H1 (cell line): Measurements from ENCODE around the gene GNAI1. TPM values are rescaled to one million over a fixed set of nuclear protein-coding genes. Genes with fewer than 3 reads are reported as not detected.

Source experiments
- CTCF ChIA-PET: fragments of 300-600 bp; sonication (Branson Sonifier 250); formaldehyde crosslinking; loops from one replicate; lab custom pipeline; 2021; ENCODE audit not compliant: partially characterized antibody; lab: Charles Lee
- POLR2A ChIA-PET: fragments of 300-600 bp; sonication (Branson Sonifier 250); formaldehyde crosslinking; loops from one replicate; lab custom pipeline; 2021; ENCODE audit warnings: inconsistent platforms; ENCODE audit not compliant: partially characterized antibody; lab: Charles Lee
- DNase-seq, 2 experiments: peaks; one replicate each; pipeline versions ENCODE4 v3.0.0 to v3.0.0-alpha.2; 2010 to 2022; ENCODE audit warnings: low spot score in 2 of 2, low read depth in 1 of 2, mixed read lengths in 1 of 2
- FAIRE-seq: peaks from 2 replicates; lab custom pipeline; 2011; peaks lifted over from hg19 to GRCh38; lab: Jason Lieb, UNC
- H2AFZ ChIP-seq: 2 replicates; pipeline ENCODE4 v1.8.1; 2012; ENCODE audit warnings: low read length, inconsistent platforms
- H2AK5ac ChIP-seq: 2 replicates; pipeline ENCODE4 v1.6.1; 2013; ENCODE audit warnings: low read depth, low read length
- H2BK120ac ChIP-seq: replicated peaks from 2 replicates; pipeline ENCODE3; 2013; ENCODE audit warnings: low read depth, low read length, inconsistent platforms
- H2BK12ac ChIP-seq: 2 replicates; pipeline ENCODE4 v1.6.1; 2013; ENCODE audit warnings: low read depth, low read length
- H2BK15ac ChIP-seq: 2 replicates; pipeline ENCODE4 v1.6.1; 2013; ENCODE audit warnings: low read length
- H2BK20ac ChIP-seq: 2 replicates; pipeline ENCODE4 v1.6.1; 2013; ENCODE audit warnings: low read length
- H2BK5ac ChIP-seq: 2 replicates; pipeline ENCODE4 v1.6.1; 2013; ENCODE audit warnings: low read depth, low read length
- H3K14ac ChIP-seq: 2 replicates; pipeline ENCODE4 v1.6.1; 2013; ENCODE audit warnings: inconsistent platforms; ENCODE audit not compliant: insufficient read length
- H3K18ac ChIP-seq: 2 replicates; pipeline ENCODE4 v1.6.1; 2013; ENCODE audit warnings: low read length; ENCODE audit errors: extremely low read depth
- H3K23ac ChIP-seq: 2 replicates; pipeline ENCODE4 v1.6.1; 2013; ENCODE audit warnings: inconsistent platforms; ENCODE audit not compliant: insufficient read length
- H3K23me2 ChIP-seq: 2 replicates; pipeline ENCODE4 v1.6.1; 2013; ENCODE audit warnings: low read depth, low read length
- H3K27ac ChIP-seq: 2 replicates; pipeline ENCODE4 v1.6.1; 2011; ENCODE audit warnings: low read depth, low read length, inconsistent platforms
- H3K27me3 ChIP-seq, 4 experiments: replicated peaks in 1 of 4; 1 replicate in 1 of 4; 2 replicates in 3 of 4; pipeline versions ENCODE4 v1.6.1 to v1.8.1; 2011 to 2013; ENCODE audit warnings: low read length in 3 of 4, mild to moderate bottlenecking in 3 of 4, inconsistent platforms in 2 of 4, mixed read lengths in 2 of 4, moderate library complexity in 1 of 4; ENCODE audit not compliant: control insufficient read depth in 3 of 4, insufficient read depth in 3 of 4; ENCODE audit errors: extremely low read depth in 1 of 4
- H3K36me3 ChIP-seq, 4 experiments: 2 replicates each; pipeline versions ENCODE4 v1.6.1 to v1.8.1; 2011 to 2013; ENCODE audit warnings: mild to moderate bottlenecking in 4 of 4, low read length in 3 of 4, moderate library complexity in 2 of 4, control low read depth in 1 of 4, inconsistent platforms in 1 of 4; ENCODE audit not compliant: insufficient read depth in 4 of 4, control insufficient read depth in 2 of 4
- H3K4ac ChIP-seq: replicated peaks from 2 replicates; pipeline ENCODE3; 2013; ENCODE audit warnings: low read length, low read depth, mixed read lengths, inconsistent platforms; ENCODE audit not compliant: insufficient read length
- H3K4me1 ChIP-seq, 4 experiments: replicated peaks in 1 of 4; 1 replicate in 1 of 4; 2 replicates in 3 of 4; pipeline versions ENCODE4 v1.6.1 to v1.8.1; 2011 to 2013; ENCODE audit warnings: low read length in 3 of 4, inconsistent platforms in 2 of 4, mixed read lengths in 1 of 4; ENCODE audit not compliant: insufficient read depth in 4 of 4, control insufficient read depth in 3 of 4
- H3K4me2 ChIP-seq, 2 experiments: 2 replicates each; pipeline versions ENCODE4 v1.6.1 to v1.8.1; 2011 to 2013; ENCODE audit warnings: low read depth in 2 of 2, low read length in 2 of 2, control low read depth in 1 of 2, inconsistent platforms in 1 of 2, mild to moderate bottlenecking in 1 of 2; ENCODE audit not compliant: insufficient read depth in 1 of 2
- H3K4me3 ChIP-seq, 4 experiments: fragments of 200-600, 300-600 bp in 1 of 4; sonication (generic), shearing (Covaris generic), sonication (Bioruptor Twin) in 1 of 4; 2 replicates each; pipeline versions ENCODE4 v1.5.1 to v1.8.1; 2011 to 2016; ENCODE audit warnings: low read length in 4 of 4, low read depth in 3 of 4, control low read depth in 2 of 4, inconsistent platforms in 2 of 4, mild to moderate bottlenecking in 2 of 4, mixed read lengths in 1 of 4, moderate library complexity in 1 of 4; ENCODE audit not compliant: insufficient read depth in 2 of 4; ENCODE audit errors: extremely low read depth in 1 of 4
- H3K56ac ChIP-seq: replicated peaks from 2 replicates; pipeline ENCODE3; 2013; ENCODE audit warnings: low read depth, mild to moderate bottlenecking, mixed read lengths, low read length, inconsistent platforms; ENCODE audit not compliant: insufficient read length
- H3K79me1 ChIP-seq: 2 replicates; pipeline ENCODE4 v1.6.1; 2013; ENCODE audit warnings: low read depth, low read length, control low read depth
- H3K79me2 ChIP-seq, 2 experiments: 2 replicates each; pipeline versions ENCODE4 v1.6.1 to v1.8.1; 2012 to 2013; ENCODE audit warnings: low read length in 2 of 2, mild to moderate bottlenecking in 2 of 2, inconsistent platforms in 1 of 2; ENCODE audit not compliant: insufficient read depth in 2 of 2, control insufficient read depth in 1 of 2
- H3K9ac ChIP-seq, 4 experiments: replicated peaks in 1 of 4; 1 replicate in 1 of 4; 2 replicates in 3 of 4; pipeline versions ENCODE4 v1.6.1 to v1.8.1; 2011 to 2013; ENCODE audit warnings: low read depth in 3 of 4, low read length in 3 of 4, control low read depth in 2 of 4, mild to moderate bottlenecking in 2 of 4, moderate library complexity in 2 of 4, inconsistent platforms in 1 of 4; ENCODE audit errors: extremely low read depth in 1 of 4
- H3K9me3 ChIP-seq, 2 experiments: 2 replicates each; pipeline versions ENCODE4 v1.6.1 to v1.8.1; 2012 to 2013; ENCODE audit warnings: mild to moderate bottlenecking in 2 of 2, moderate library complexity in 2 of 2, control low read depth in 1 of 2, inconsistent platforms in 1 of 2, low read depth in 1 of 2, low read length in 1 of 2, mixed read lengths in 1 of 2; ENCODE audit not compliant: insufficient read depth in 2 of 2
- H4K20me1 ChIP-seq, 2 experiments: replicated peaks in 1 of 2; 2 replicates each; pipeline versions ENCODE3 to v1.8.1; 2011 to 2013; ENCODE audit warnings: inconsistent platforms in 2 of 2, low read length in 2 of 2, mild to moderate bottlenecking in 1 of 2; ENCODE audit not compliant: insufficient read depth in 2 of 2, control insufficient read depth in 1 of 2
- H4K5ac ChIP-seq: 2 replicates; pipeline ENCODE4 v1.6.1; 2013; ENCODE audit warnings: low read length, low read depth, mixed read lengths, inconsistent platforms; ENCODE audit not compliant: insufficient read length
- H4K8ac ChIP-seq: 2 replicates; pipeline ENCODE4 v1.8.0; 2013; ENCODE audit warnings: mild to moderate bottlenecking, moderate library complexity, low read length, inconsistent platforms; ENCODE audit not compliant: insufficient read depth; ENCODE audit errors: extremely low read depth
- H4K91ac ChIP-seq: replicated peaks from 2 replicates; pipeline ENCODE3; 2013; ENCODE audit warnings: low read length, mixed read lengths, inconsistent platforms; ENCODE audit not compliant: insufficient read length
- BCL11A ChIP-seq, 2 experiments: IDR thresholded peaks; one replicate each; pipeline ENCODE4 v1.6.1; 2011; ENCODE audit warnings: low read depth in 2 of 2, low read length in 2 of 2, mild to moderate bottlenecking in 2 of 2
- NANOG ChIP-seq: IDR thresholded peaks from 2 replicates; pipeline ENCODE4 v1.6.1; 2011; ENCODE audit warnings: low read length, low read depth, mild to moderate bottlenecking, inconsistent platforms; ENCODE audit not compliant: insufficient read depth, poor library complexity, severe bottlenecking
- PHF8 ChIP-seq: fragments of 200-600 bp; sonication (generic); conservative IDR thresholded peaks from 2 replicates; pipeline ENCODE4 v1.7.1; 2012; ENCODE audit warnings: low read depth, mild to moderate bottlenecking, inconsistent platforms, low read length, moderate library complexity
- RBBP5 ChIP-seq: IDR thresholded peaks from 2 replicates; pipeline ENCODE4 v1.7.1; 2012; ENCODE audit warnings: low read depth, mild to moderate bottlenecking, inconsistent platforms, low read length, moderate library complexity, borderline replicate concordance
- WGBS, 2 experiments: shearing (Covaris generic) in 1 of 2; methylation state at CpG; one replicate each; pipeline versions ENCODE4 v1.1.6 to v1.1.7; 2013 to 2015; ENCODE audit warnings: low lambda C conversion rate in 2 of 2, mixed read lengths in 2 of 2, inconsistent platforms in 1 of 2, low coverage in 1 of 2, missing lambda C conversion rate in 1 of 2; ENCODE audit not compliant: insufficient replicate concordance in 2 of 2, insufficient coverage in 1 of 2, insufficient read length in 1 of 2; ENCODE audit errors: extremely low coverage in 1 of 2, missing lambda C conversion rate in 1 of 2; 5-methylcytosine and 5-hydroxymethylcytosine counted together
- polyA plus RNA-seq, 7 experiments: library from polyadenylated mRNA; depleted of rRNA in 3 of 7; stranded (reverse) in 5 of 7; unstranded in 2 of 7; fragments of >200 nt in 5 of 7; fragments of 200-250 nt in 2 of 7; gene quantifications; 1 replicate in 5 of 7; 2 replicates in 1 of 7; 4 replicates in 1 of 7; pipeline versions ENCODE4 v1.2.1 to v1.2.3, GENCODE V29; 2011 to 2013; ENCODE audit warnings: missing spikeins in 2 of 7, mixed read lengths in 2 of 7
- total RNA-seq: library from RNA; stranded (reverse); fragmentation: NEBNext Ultra II Directional; extraction: Animal tissue kit (Norgen Biotek cat#: 25700); gene quantifications from 2 replicates; pipeline ENCODE4 v1.2.1, GENCODE V29; 2021

GNAI1 gene
- total and polyA plus RNA-seq, 2 of the 8 experiments (the other 6 are each of a cell fraction or from before 2014, with no cell fraction given), result 8.0 to 29.5 TPM

GRCh38 chr7:80247144-80247543, 112.5 kb downstream of the GNAI1 start:
- no peak overlapping the region for H2AK5ac ChIP-seq
- no peak overlapping the region for H3K4me2 ChIP-seq
- H3K36me3 ChIP-seq, result no peaks in the 10 kb centered on the region
- H4K91ac ChIP-seq, result no peak overlapping the region
- no peak overlapping the region for H4K5ac ChIP-seq
- H4K20me1 ChIP-seq, result no peaks in the 10 kb centered on the region
- H4K8ac ChIP-seq, result no peak overlapping the region
- no peaks in the 10 kb centered on the region for H3K79me1 ChIP-seq
- H3K56ac ChIP-seq, result no peak overlapping the region
- no peak overlapping the region for H2AFZ ChIP-seq
- H2BK15ac ChIP-seq, result no peak overlapping the region
- TF ChIP-seq NANOG (no peak), PHF8 (no peak), BCL11A (IDR thresholded peaks at IDR 0.05; ENCODE audit: low read depth in 2 of 2, low read length in 2 of 2) (no peak), RBBP5 (no peak)
- H3K27ac ChIP-seq, result no peak overlapping the region
- no peak overlapping the region for H3K4ac ChIP-seq
- no peak overlapping the region for H3K14ac ChIP-seq
- no peaks in the 10 kb centered on the region for H3K4me1 ChIP-seq
- FAIRE-seq (no peak), DNase-seq (no peak)
- POLR2A ChIA-PET, result no interaction called here
- H3K4me3 ChIP-seq, result no peak overlapping the region
- H3K9ac ChIP-seq, result no peak overlapping the region
- H2BK12ac ChIP-seq, result no peak overlapping the region
- H3K79me2 ChIP-seq, result no peaks in the 10 kb centered on the region
- CTCF ChIA-PET, result interaction anchor here (0.9 kb wide), 1 partner anchor 188 kb away, joined by 3 read pairs; no protein-coding TSS in a partner anchor
- no peak overlapping the region for H2BK5ac ChIP-seq
- no peak overlapping the region for H3K18ac ChIP-seq
- no peaks in the 10 kb centered on the region for H3K9me3 ChIP-seq
- no peak overlapping the region for H3K23ac ChIP-seq
- H2BK20ac ChIP-seq, result no peak overlapping the region
- WGBS, 2 experiments, result 81% methylated on average over 3 of the region's 3 CpGs; no CpG with 5 or more reads in 1 of the 2 experiments
- no peak overlapping the region for H2BK120ac ChIP-seq
- H3K27me3 ChIP-seq, result no peaks in the 10 kb centered on the region
- H3K23me2 ChIP-seq, result no peaks in the 10 kb centered on the region
